SK-N-SH (cell line): Measurements from ENCODE around the gene ABCA1. TPM values are rescaled to one million over a fixed set of nuclear protein-coding genes. Genes with fewer than 3 reads are reported as not detected.
A peak's percentile ranks its signal among the peaks of the same experiment; 100 is the strongest.

ENCODE experiments used
- CTCF ChIA-PET: fragments of 300-600, 350-600 bp; formaldehyde crosslinking; extraction: SDS; loops from one replicate; lab custom pipeline; 2021; lab: Yijun Ruan, JAX
- POLR2A ChIA-PET: fragments of 350-600 bp; sonication (Branson Sonifier 250); formaldehyde crosslinking; extraction: SDS; loops from one replicate; lab custom pipeline; 2020; ENCODE audit warnings: antibody characterized with exemption, inconsistent platforms; lab: Yijun Ruan, JAX
- DNase-seq: peaks from one replicate; pipeline ENCODE4 v3.0.0; 2012
- H2AFZ ChIP-seq: fragments of 200-600 bp; sonication (generic); 2 replicates; pipeline ENCODE4 v1.8.1; 2016; ENCODE audit warnings: antibody characterized with exemption, mild to moderate bottlenecking, low read depth
- H3F3A ChIP-seq: fragments of 200-600 bp; sonication (generic); replicated peaks from 2 replicates; pipeline ENCODE3; 2016; ENCODE audit warnings: antibody characterized with exemption, mild to moderate bottlenecking; ENCODE audit not compliant: insufficient read depth
- H3K27ac ChIP-seq, 2 experiments: fragments of 200-500 bp in 1 of 2; fragments of 200-600 bp in 1 of 2; sonication (Bioruptor generic) in 1 of 2; sonication (generic), shearing (Covaris generic) in 1 of 2; 2 replicates each; pipeline versions ENCODE4 v1.5.1 to v1.6.1; 2014 to 2016; ENCODE audit warnings: low read depth in 2 of 2, inconsistent platforms in 1 of 2, low read length in 1 of 2, mild to moderate bottlenecking in 1 of 2, mixed read lengths in 1 of 2
- H3K27me3 ChIP-seq: fragments of 200-600 bp; sonication (generic), shearing (Covaris generic); 2 replicates; pipeline ENCODE4 v1.6.1; 2016; ENCODE audit warnings: mixed run types; ENCODE audit not compliant: insufficient read depth
- H3K36me3 ChIP-seq, 2 experiments: fragments of 200-500 bp in 1 of 2; fragments of 200-600 bp in 1 of 2; sonication (Bioruptor generic) in 1 of 2; sonication (generic) in 1 of 2; replicated peaks in 1 of 2; 2 replicates each; pipeline versions ENCODE3 to v1.5.1; 2014 to 2016; ENCODE audit warnings: low read length in 1 of 2, mild to moderate bottlenecking in 1 of 2; ENCODE audit not compliant: insufficient read depth in 2 of 2, control insufficient read depth in 1 of 2
- H3K4me1 ChIP-seq, 2 experiments: fragments of 200-500 bp in 1 of 2; fragments of 200-600 bp in 1 of 2; sonication (Bioruptor generic) in 1 of 2; sonication (generic), shearing (Covaris generic) in 1 of 2; 2 replicates each; pipeline versions ENCODE4 v1.5.1 to v1.6.1; 2014 to 2016; ENCODE audit warnings: low read depth in 1 of 2, low read length in 1 of 2, mixed run types in 1 of 2; ENCODE audit not compliant: insufficient read depth in 2 of 2, control insufficient read depth in 1 of 2
- H3K4me2 ChIP-seq: fragments of 200-600 bp; sonication (generic), shearing (Covaris generic); 2 replicates; pipeline ENCODE4 v1.6.1; 2017; ENCODE audit warnings: mixed run types
- H3K4me3 ChIP-seq, 2 experiments: fragments of 200-500 bp in 1 of 2; fragments of 200-600 bp in 1 of 2; sonication (Bioruptor generic) in 1 of 2; sonication (generic), shearing (Covaris generic) in 1 of 2; 2 replicates each; pipeline versions ENCODE4 v1.5.1 to v1.8.1; 2014 to 2016; ENCODE audit warnings: low read depth in 2 of 2, inconsistent platforms in 1 of 2, low read length in 1 of 2, mild to moderate bottlenecking in 1 of 2, mixed read lengths in 1 of 2, moderate library complexity in 1 of 2
- H3K79me2 ChIP-seq: fragments of 200-600 bp; sonication (generic); 2 replicates; pipeline ENCODE4 v1.8.1; 2017; ENCODE audit warnings: mild to moderate bottlenecking; ENCODE audit not compliant: insufficient read depth
- H3K9ac ChIP-seq: fragments of 200-600 bp; sonication (generic); 2 replicates; pipeline ENCODE4 v1.6.1; 2017; ENCODE audit warnings: mixed run types
- H3K9me2 ChIP-seq: fragments of 200-600 bp; sonication (generic); 2 replicates; pipeline ENCODE4 v1.6.1; 2017; ENCODE audit warnings: mixed run types
- H3K9me3 ChIP-seq: fragments of 200-600 bp; sonication (generic); 2 replicates; pipeline ENCODE4 v1.6.1; 2017; ENCODE audit warnings: mixed run types, mild to moderate bottlenecking, moderate library complexity
- H4K20me1 ChIP-seq: fragments of 200-600 bp; sonication (generic); 2 replicates; pipeline ENCODE4 v1.6.1; 2017; ENCODE audit warnings: mild to moderate bottlenecking, mixed run types; ENCODE audit not compliant: insufficient read depth
- EP300 ChIP-seq, 2 experiments: IDR thresholded peaks; 2 replicates each; pipeline versions ENCODE4 v1.4.0 to v1.6.1; 2012; ENCODE audit warnings: borderline replicate concordance in 1 of 2, low read depth in 1 of 2, low read length in 1 of 2
- EZH2phosphoT487 ChIP-seq: fragments of 200-600 bp; sonication (generic); IDR thresholded peaks from 2 replicates; pipeline ENCODE4 v1.6.1; 2017; ENCODE audit warnings: low read depth, mixed run types, mild to moderate bottlenecking, antibody characterized with exemption, moderate library complexity, borderline replicate concordance
- FOSL2 ChIP-seq: IDR thresholded peaks from 2 replicates; pipeline ENCODE4 v1.4.0; 2012; ENCODE audit warnings: low read depth, mild to moderate bottlenecking, moderate library complexity, borderline replicate concordance
- FOXJ3 ChIP-seq: sonication (generic); formaldehyde crosslinking; IDR thresholded peaks from 2 replicates; pipeline ENCODE4 v1.5.1; 2020; ENCODE audit warnings: mild to moderate bottlenecking, missing genetic modification reagents
- MXI1 ChIP-seq: IDR thresholded peaks from 2 replicates; pipeline ENCODE4 v1.6.1; 2012; ENCODE audit warnings: mild to moderate bottlenecking, low read depth, low read length, improper control_type of control experiment
- NFIC ChIP-seq: IDR thresholded peaks from 2 replicates; pipeline ENCODE4 v1.4.0; 2012; ENCODE audit warnings: borderline replicate concordance
- NRF1 ChIP-seq: IDR thresholded peaks from 2 replicates; pipeline ENCODE4 v1.6.1; 2012; ENCODE audit warnings: low read depth, mild to moderate bottlenecking, low read length
- POLR2AphosphoS5 ChIP-seq: IDR thresholded peaks from 2 replicates; pipeline ENCODE4 v1.6.1; 2012; ENCODE audit warnings: low read depth, low read length
- RAD21 ChIP-seq: IDR thresholded peaks from 2 replicates; pipeline ENCODE4 v1.6.1; 2012; ENCODE audit warnings: mild to moderate bottlenecking, low read length
- RFX5 ChIP-seq: IDR thresholded peaks from 2 replicates; pipeline ENCODE4 v1.6.1; 2012; ENCODE audit warnings: mild to moderate bottlenecking, improper control_type of control experiment, low read length
- RXRA ChIP-seq: IDR thresholded peaks from 2 replicates; pipeline ENCODE4 v1.4.0; 2012; ENCODE audit warnings: low read depth, mild to moderate bottlenecking, borderline replicate concordance
- SIN3A ChIP-seq: IDR thresholded peaks from 2 replicates; pipeline ENCODE4 v1.6.1; 2012; ENCODE audit warnings: low read depth, mild to moderate bottlenecking, low read length, moderate library complexity, borderline replicate concordance
- SMC3 ChIP-seq: IDR thresholded peaks from 2 replicates; pipeline ENCODE4 v1.6.1; 2012; ENCODE audit warnings: low read depth, low read length, improper control_type of control experiment
- TAF1 ChIP-seq: IDR thresholded peaks from 2 replicates; pipeline ENCODE4 v1.6.1; 2012; ENCODE audit warnings: low read depth, mild to moderate bottlenecking, low read length, moderate library complexity, borderline replicate concordance
- TEAD4 ChIP-seq: IDR thresholded peaks from 2 replicates; pipeline ENCODE4 v1.4.0; 2012; ENCODE audit warnings: mild to moderate bottlenecking, borderline replicate concordance; ENCODE audit not compliant: insufficient read depth
- YY1 ChIP-seq: IDR thresholded peaks from 2 replicates; pipeline ENCODE4 v1.4.0; 2012; ENCODE audit warnings: low read depth, mild to moderate bottlenecking
- WGBS: methylation state at CpG from one replicate; pipeline ENCODE4 v1.1.6; 2017; ENCODE audit warnings: low lambda C conversion rate; 5-methylcytosine and 5-hydroxymethylcytosine counted together
- polyA plus RNA-seq, 3 experiments: library from polyadenylated mRNA; depleted of rRNA; stranded (reverse); fragments of >200 nt; gene quantifications; 2 replicates each; pipeline ENCODE4 v1.2.3, GENCODE V29; 2012
- TF ChIP-seq, protein P1 (sequence below): IDR thresholded peaks from 2 replicates; pipeline ENCODE4 v1.4.0; 2012; ENCODE audit warnings: low read depth, borderline replicate concordance
- TF ChIP-seq, protein P2 (sequence below): IDR thresholded peaks from 2 replicates; pipeline ENCODE4 v1.4.0; 2012; ENCODE audit warnings: low read depth
- TF ChIP-seq, protein P3 (sequence below): IDR thresholded peaks from 2 replicates; pipeline ENCODE4; 2012
- TF ChIP-seq, protein P4 (sequence below): fragments of 150-350 bp; IDR thresholded peaks from 2 replicates; pipeline ENCODE4 v1.6.1; 2017; ENCODE audit warnings: antibody characterized with exemption, low read length, low read depth, borderline replicate concordance

The ABCA1 gene
- polyA plus RNA-seq, 1 of the 3 experiments (the other 2 are of a cell fraction) = 5.3 TPM

DNA sequence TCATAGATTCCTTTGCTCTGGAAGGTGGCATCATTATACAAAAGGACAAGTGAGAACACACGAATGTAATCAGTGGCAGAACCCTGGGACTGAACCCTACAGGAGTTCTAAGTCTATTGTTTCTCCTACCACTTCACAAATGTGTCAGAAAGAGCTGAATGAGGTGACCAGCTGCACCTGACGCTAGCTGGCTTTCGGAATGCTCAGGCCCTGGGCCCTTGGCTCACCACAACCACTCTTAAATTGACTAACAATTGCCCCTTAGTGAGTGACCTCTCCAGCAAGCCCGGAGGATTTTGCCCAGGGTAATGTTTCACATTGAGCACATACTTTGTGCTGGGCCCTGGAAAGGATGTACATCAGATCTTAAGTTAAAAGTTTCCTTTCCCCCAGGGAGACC, 41.2 kb upstream of the ABCA1 start (continued):
- TF ChIP-seq, protein P1, sequence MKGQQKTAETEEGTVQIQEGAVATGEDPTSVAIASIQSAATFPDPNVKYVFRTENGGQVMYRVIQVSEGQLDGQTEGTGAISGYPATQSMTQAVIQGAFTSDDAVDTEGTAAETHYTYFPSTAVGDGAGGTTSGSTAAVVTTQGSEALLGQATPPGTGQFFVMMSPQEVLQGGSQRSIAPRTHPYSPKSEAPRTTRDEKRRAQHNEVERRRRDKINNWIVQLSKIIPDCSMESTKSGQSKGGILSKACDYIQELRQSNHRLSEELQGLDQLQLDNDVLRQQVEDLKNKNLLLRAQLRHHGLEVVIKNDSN = no peak
- TF ChIP-seq YY1 = no peak
- no peak for TF ChIP-seq POLR2AphosphoS5

DNA sequence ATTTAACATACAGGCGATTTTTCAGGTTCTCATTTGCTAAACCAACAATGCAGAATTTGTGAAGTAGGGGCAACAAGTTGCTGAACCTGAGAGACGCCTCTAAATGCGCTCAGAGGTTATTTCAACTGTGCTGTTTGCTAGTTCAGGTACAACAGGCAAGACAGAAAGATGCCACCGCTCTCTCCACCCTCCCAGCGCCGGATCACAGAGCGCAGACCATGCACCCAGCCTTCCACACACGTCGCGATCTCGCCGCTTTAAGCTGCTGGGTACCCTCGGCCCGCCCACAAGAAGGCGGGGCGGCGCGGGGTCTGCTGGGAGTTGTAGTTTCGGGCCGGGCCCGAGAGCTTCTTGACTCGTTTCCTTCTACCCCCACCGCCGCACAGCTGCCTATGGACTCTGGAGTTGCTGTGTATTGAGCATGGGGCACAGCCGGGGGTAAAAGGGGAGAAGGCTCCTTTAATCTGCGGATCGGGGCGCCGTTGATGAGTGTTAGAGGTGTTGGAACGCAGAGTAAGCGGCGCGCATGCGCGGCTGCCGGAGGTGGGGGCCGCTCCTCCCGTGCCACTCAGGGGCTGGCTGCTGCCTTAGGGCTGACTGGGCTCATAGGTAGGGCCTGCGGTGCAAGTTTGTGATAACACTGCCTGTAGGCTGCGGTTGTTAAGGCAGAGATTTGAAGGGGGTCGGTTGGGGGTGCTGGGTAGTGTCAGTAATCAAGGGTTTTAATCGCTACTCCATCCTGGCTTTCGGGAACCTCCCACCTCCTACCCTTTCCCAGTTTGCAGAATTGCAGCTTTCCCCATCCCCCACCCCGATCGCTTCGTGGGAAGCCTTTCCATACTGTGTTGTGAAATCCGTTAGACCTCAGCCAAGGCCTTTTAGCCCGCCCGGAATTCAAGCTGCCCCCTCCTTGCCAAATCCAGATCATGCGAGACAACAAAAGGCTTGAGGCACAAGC, 40.3 kb upstream of the ABCA1 start:
- CTCF ChIA-PET = interaction anchor here (0.8 to 1.5 kb wide), 7 partner anchors 9 to 447 kb away, joined by 3 to 5 read pairs (median 3); no protein-coding TSS in a partner anchor
- H3K36me3 ChIP-seq = no peaks in the 10 kb centered on the region
- TF ChIP-seq RXRA (no peak), EP300 (IDR thresholded peaks at IDR 0.05; ENCODE audit: borderline replicate concordance in 1 of 2, low read depth in 1 of 2, low read length in 1 of 2) (no peak), SIN3A (no peak; the same call in 1 of the 2 replicates), TEAD4 (no peak), POLR2AphosphoS5 (peak; percentile 39), YY1 (no peak), RFX5 (no peak), SMC3 (peak; percentile 32), MXI1 (peak; percentile 71; the same call in 1 of the 2 replicates), FOXJ3 (CRISPR knock-in tag) (no peak), EZH2phosphoT487 (no peak), NRF1 (peak; percentile 90), FOSL2 (no peak), TAF1 (peak; percentile 7; the same call in 1 of the 2 replicates), RAD21 (no peak; the same call in 1 of the 2 replicates), NFIC (no peak)
- TF ChIP-seq, protein P2, sequence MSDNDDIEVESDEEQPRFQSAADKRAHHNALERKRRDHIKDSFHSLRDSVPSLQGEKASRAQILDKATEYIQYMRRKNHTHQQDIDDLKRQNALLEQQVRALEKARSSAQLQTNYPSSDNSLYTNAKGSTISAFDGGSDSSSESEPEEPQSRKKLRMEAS = peak; percentile 84
- TF ChIP-seq, protein P3, sequence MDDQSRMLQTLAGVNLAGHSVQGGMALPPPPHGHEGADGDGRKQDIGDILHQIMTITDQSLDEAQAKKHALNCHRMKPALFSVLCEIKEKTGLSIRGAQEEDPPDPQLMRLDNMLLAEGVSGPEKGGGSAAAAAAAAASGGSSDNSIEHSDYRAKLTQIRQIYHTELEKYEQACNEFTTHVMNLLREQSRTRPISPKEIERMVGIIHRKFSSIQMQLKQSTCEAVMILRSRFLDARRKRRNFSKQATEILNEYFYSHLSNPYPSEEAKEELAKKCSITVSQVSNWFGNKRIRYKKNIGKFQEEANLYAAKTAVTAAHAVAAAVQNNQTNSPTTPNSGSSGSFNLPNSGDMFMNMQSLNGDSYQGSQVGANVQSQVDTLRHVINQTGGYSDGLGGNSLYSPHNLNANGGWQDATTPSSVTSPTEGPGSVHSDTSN = peak; percentile 62
- TF ChIP-seq, protein P4, sequence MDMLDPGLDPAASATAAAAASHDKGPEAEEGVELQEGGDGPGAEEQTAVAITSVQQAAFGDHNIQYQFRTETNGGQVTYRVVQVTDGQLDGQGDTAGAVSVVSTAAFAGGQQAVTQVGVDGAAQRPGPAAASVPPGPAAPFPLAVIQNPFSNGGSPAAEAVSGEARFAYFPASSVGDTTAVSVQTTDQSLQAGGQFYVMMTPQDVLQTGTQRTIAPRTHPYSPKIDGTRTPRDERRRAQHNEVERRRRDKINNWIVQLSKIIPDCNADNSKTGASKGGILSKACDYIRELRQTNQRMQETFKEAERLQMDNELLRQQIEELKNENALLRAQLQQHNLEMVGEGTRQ = no peak
- TF ChIP-seq, protein P1 = no peak

More for the DNA sequence above, 40.3 kb upstream of the ABCA1 start:
- WGBS = 6% methylated on average over 32 of the region's 50 CpGs
- Histone ChIP-seq H3F3A (no peaks in the 10 kb centered on the region), H3K9ac (peak overlapping the region; percentile 83), H3K9me3 (no peaks in the 10 kb centered on the region), H3K4me1 (peaks cover 0 to 7% of the 10 kb centered on the region in 2 experiments; a peak in 1 of 4 replicates), H3K4me2 (peak overlapping the region; percentile 77), H3K79me2 (no peaks in the 10 kb centered on the region), H3K27ac (peak overlapping the region; percentile 44 to 93; a peak in 3 of 4 replicates), H3K4me3 (peak overlapping the region; percentile 71 to 74), H3K9me2 (no peaks in the 10 kb centered on the region), H3K27me3 (no peaks in the 10 kb centered on the region), H4K20me1 (no peaks in the 10 kb centered on the region), H2AFZ (peak overlapping the region; percentile 94)
- POLR2A ChIA-PET = interaction anchor here (0.6 to 1.6 kb wide), 5 partner anchors 23 to 96 kb away, joined by 3 to 6 read pairs (median 4); no protein-coding TSS in a partner anchor
- peak; percentile 92 for DNase-seq
